Measurements from ENCODE around the gene RDM1. TPM values are rescaled to one million over a fixed set of nuclear protein-coding genes. Genes with fewer than 3 reads are reported as not detected.

Gene RDM1
- total RNA-seq, 4 donors from 2014 or later: not detected

GRCh38 chr17:35972945-35973332, 42.4 kb upstream of the RDM1 start:
- no peaks in the 10 kb centered on the region for H3K27me3 ChIP-seq
- peaks cover 0 to 13% of the 10 kb centered on the region in 2 donors for H3K4me1 ChIP-seq
- H3K36me3 ChIP-seq: no peaks in the 10 kb centered on the region
- H3K9me3 ChIP-seq: no peaks in the 10 kb centered on the region
- peak overlapping the region in 3 of 4 donors; percentile 25 to 66 (median 58) for H3K27ac ChIP-seq
- in situ Hi-C loops (cut with MboI; ENCODE audit: low sequenced_read_pairs in 4 of 4): loop anchor here (5.0 to 25.0 kb wide), 6 partner anchors 111 to 514 kb away; partner anchors contain the start of genes ZNHIT3 (in 3 of the 4) and HEATR9 (in 1 of the 4)
- ATAC-seq (no peak), DNase-seq (no peak)
- TF ChIP-seq, protein P1, sequence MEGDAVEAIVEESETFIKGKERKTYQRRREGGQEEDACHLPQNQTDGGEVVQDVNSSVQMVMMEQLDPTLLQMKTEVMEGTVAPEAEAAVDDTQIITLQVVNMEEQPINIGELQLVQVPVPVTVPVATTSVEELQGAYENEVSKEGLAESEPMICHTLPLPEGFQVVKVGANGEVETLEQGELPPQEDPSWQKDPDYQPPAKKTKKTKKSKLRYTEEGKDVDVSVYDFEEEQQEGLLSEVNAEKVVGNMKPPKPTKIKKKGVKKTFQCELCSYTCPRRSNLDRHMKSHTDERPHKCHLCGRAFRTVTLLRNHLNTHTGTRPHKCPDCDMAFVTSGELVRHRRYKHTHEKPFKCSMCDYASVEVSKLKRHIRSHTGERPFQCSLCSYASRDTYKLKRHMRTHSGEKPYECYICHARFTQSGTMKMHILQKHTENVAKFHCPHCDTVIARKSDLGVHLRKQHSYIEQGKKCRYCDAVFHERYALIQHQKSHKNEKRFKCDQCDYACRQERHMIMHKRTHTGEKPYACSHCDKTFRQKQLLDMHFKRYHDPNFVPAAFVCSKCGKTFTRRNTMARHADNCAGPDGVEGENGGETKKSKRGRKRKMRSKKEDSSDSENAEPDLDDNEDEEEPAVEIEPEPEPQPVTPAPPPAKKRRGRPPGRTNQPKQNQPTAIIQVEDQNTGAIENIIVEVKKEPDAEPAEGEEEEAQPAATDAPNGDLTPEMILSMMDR (IDR thresholded peaks at IDR 0.05 in 4 of 5, conservative IDR thresholded peaks at IDR 0.05 in 1 of 5): no peak
- TF ChIP-seq POLR2A (IDR thresholded peaks at IDR 0.05): no peak
- intact Hi-C loops (cut with DNase I; ENCODE audit: low total_unique reads): loop anchor here (5.0 to 10.0 kb wide), 2 partner anchors 99 to 172 kb away; no protein-coding TSS in a partner anchor
- no peak overlapping the region for H3K4me3 ChIP-seq

GRCh38 chr17:35972535-35972934, 42.0 kb upstream of the RDM1 start:
- Histone ChIP-seq H3K27ac (peak overlapping the region in 3 of 4 donors; percentile 25 to 66 (median 58)), H3K27me3 (no peaks in the 10 kb centered on the region), H3K36me3 (no peaks in the 10 kb centered on the region), H3K4me1 (peaks cover 0 to 13% of the 10 kb centered on the region in 2 donors), H3K9me3 (no peaks in the 10 kb centered on the region), H3K4me3 (no peak overlapping the region)
- in situ Hi-C loops (cut with MboI; ENCODE audit: low sequenced_read_pairs in 4 of 4): loop anchor here (5.0 to 25.0 kb wide), 6 partner anchors 110 to 515 kb away; partner anchors contain the start of genes ZNHIT3 (in 3 of the 4) and HEATR9 (in 1 of the 4)
- TF ChIP-seq, protein P1 (IDR thresholded peaks at IDR 0.05 in 4 of 5, conservative IDR thresholded peaks at IDR 0.05 in 1 of 5): no peak
- no peak for TF ChIP-seq POLR2A (IDR thresholded peaks at IDR 0.05)
- DNase-seq: no peak
- ATAC-seq: no peak
- intact Hi-C loops (cut with DNase I; ENCODE audit: low total_unique reads): loop anchor here (5.0 to 10.0 kb wide), 2 partner anchors 100 to 172 kb away; no protein-coding TSS in a partner anchor

- Histone ChIP-seq H3K27me3 (no peaks in the 10 kb centered on the region), H3K4me3 (no peak overlapping the region), H3K27ac (peak overlapping the region in 2 of 4 donors; percentile 4 to 40), H3K36me3 (no peaks in the 10 kb centered on the region), H3K4me1 (peaks cover 0 to 13% of the 10 kb centered on the region in 2 donors), H3K9me3 (no peaks in the 10 kb centered on the region)
- DNase-seq: no peak
- TF ChIP-seq POLR2A (IDR thresholded peaks at IDR 0.05): no peak
- TF ChIP-seq, protein P1 (IDR thresholded peaks at IDR 0.05 in 4 of 5, conservative IDR thresholded peaks at IDR 0.05 in 1 of 5): no peak
- no peak for ATAC-seq
- in situ Hi-C loops (cut with MboI; ENCODE audit: low sequenced_read_pairs in 4 of 4): loop anchor here (5.0 to 25.0 kb wide), 6 partner anchors 110 to 515 kb away; partner anchors contain the start of genes ZNHIT3 (in 3 of the 4) and HEATR9 (in 1 of the 4)
- intact Hi-C loops (cut with DNase I; ENCODE audit: low total_unique reads): loop anchor here (5.0 to 10.0 kb wide), 2 partner anchors 100 to 173 kb away; no protein-coding TSS in a partner anchor
Measured at GRCh38 chr17:35972066-35972465, 41.5 kb upstream of the RDM1 start.

GRCh38 chr17:35969558-35970380, 39.2 kb upstream of the RDM1 start:
- Histone ChIP-seq H3K4me3 (no peak overlapping the region), H3K9me3 (no peaks in the 10 kb centered on the region), H3K27ac (no peak overlapping the region), H3K27me3 (no peaks in the 10 kb centered on the region), H3K36me3 (no peaks in the 10 kb centered on the region), H3K4me1 (peaks cover 0 to 13% of the 10 kb centered on the region in 2 donors)
- ATAC-seq (peak; percentile 54 to 58), DNase-seq (peak; percentile 31 to 49)
- intact Hi-C loops (cut with DNase I; ENCODE audit: low total_unique reads) (loop anchor here (1.0 to 10.0 kb wide), 3 partner anchors 103 to 514 kb away; no protein-coding TSS in a partner anchor), in situ Hi-C loops (cut with MboI; ENCODE audit: low sequenced_read_pairs in 4 of 4) (loop anchor here (5.0 to 25.0 kb wide), 6 partner anchors 107 to 518 kb away; partner anchors contain the start of genes ZNHIT3 (in 3 of the 4) and HEATR9 (in 1 of the 4))
- TF ChIP-seq, protein P1 (IDR thresholded peaks at IDR 0.05 in 4 of 5, conservative IDR thresholded peaks at IDR 0.05 in 1 of 5): peak; percentile 20 to 78 (median 74)
- TF ChIP-seq POLR2A (IDR thresholded peaks at IDR 0.05): no peak

All from gastrocnemius medialis (tissue), 4 donors.